ENCODE measurements around the gene TMC1.

The TMC1 gene

GRCh38 chr9:72576087-72576486 is 54.7 kb downstream of the TMC1 start:
- DNase-seq: no peak

- DNase-seq: no peak
These were observed 55.9 kb downstream of the TMC1 start for GRCh38 chr9:72577212-72577753.

- no peak for DNase-seq
These were observed 57.8 kb downstream of the TMC1 start for GRCh38 chr9:72579190-72579589.

GRCh38 chr9:72579880-72580550 is 58.6 kb downstream of the TMC1 start:
- no peak for DNase-seq

- no peak for DNase-seq
These were observed 60.3 kb downstream of the TMC1 start for GRCh38 chr9:72581694-72582093.

GRCh38 chr9:72583370-72583769 is 62.0 kb downstream of the TMC1 start:
- DNase-seq: no peak

- peak; percentile 46 for DNase-seq
These were observed 65.2 kb downstream of the TMC1 start for GRCh38 chr9:72586388-72587130.

- DNase-seq: no peak
These were observed 66.9 kb downstream of the TMC1 start for GRCh38 chr9:72588336-72588735.

GRCh38 chr9:72589667-72590521 is 68.5 kb downstream of the TMC1 start:
- DNase-seq: no peak

- DNase-seq: no peak
These were observed 69.4 kb downstream of the TMC1 start for GRCh38 chr9:72590824-72591223.

- peak; percentile 59 for DNase-seq
These were observed 71.3 kb downstream of the TMC1 start for GRCh38 chr9:72592502-72593403.

- peak; percentile 8 for DNase-seq
These were observed 75.2 kb downstream of the TMC1 start for GRCh38 chr9:72596451-72597180.

GRCh38 chr9:72597181-72597517 is 75.7 kb downstream of the TMC1 start:
- no peak for DNase-seq

GRCh38 chr9:72597601-72598000 is 76.2 kb downstream of the TMC1 start:
- DNase-seq: no peak

- no peak for DNase-seq
These were observed 77.2 kb downstream of the TMC1 start for GRCh38 chr9:72598639-72599038.

GRCh38 chr9:72599874-72600534 is 78.6 kb downstream of the TMC1 start:
- DNase-seq: no peak

GRCh38 chr9:72600671-72601070 is 79.3 kb downstream of the TMC1 start:
- no peak for DNase-seq

- DNase-seq: no peak
These were observed 80.2 kb downstream of the TMC1 start for GRCh38 chr9:72601615-72602014.

- DNase-seq: no peak
These were observed 91.0 kb downstream of the TMC1 start for GRCh38 chr9:72612449-72612848.

GRCh38 chr9:72614067-72614466 is 92.7 kb downstream of the TMC1 start:
- no peak for DNase-seq

GRCh38 chr9:72615931-72616330 is 94.5 kb downstream of the TMC1 start:
- DNase-seq: no peak
